NK-92 treated with Interleukin-12 subunit alpha and Interleukin-12 subunit beta, amount 100 ng/mL, for 24 hours (cell line): ENCODE results near the gene ATOSA.

Experiments used
- DNase-seq: peaks from one replicate; lab custom pipeline; 2025; lab: John Stamatoyannopoulos, UW

ATOSA gene

DNA sequence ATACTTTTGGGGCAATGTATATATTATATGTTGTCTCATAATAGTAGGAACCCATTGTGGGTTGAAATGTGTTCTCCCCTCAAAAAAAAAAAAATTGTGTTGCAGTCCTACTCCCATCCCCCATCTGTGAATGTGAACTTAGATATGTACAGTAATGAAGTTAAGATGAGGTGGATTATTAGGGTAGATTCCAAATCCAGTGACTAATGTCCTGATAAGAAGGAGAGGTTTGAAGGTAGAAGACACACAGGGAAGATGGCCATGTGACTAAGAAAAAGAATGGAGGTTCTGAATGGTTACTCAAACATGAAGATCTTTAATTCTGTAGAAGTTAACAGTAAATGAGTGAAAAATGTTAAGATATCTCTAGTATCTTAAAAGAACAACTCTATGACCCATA lies 3.0 kb upstream of the ATOSA start:
- DNase-seq, result no peak

DNA sequence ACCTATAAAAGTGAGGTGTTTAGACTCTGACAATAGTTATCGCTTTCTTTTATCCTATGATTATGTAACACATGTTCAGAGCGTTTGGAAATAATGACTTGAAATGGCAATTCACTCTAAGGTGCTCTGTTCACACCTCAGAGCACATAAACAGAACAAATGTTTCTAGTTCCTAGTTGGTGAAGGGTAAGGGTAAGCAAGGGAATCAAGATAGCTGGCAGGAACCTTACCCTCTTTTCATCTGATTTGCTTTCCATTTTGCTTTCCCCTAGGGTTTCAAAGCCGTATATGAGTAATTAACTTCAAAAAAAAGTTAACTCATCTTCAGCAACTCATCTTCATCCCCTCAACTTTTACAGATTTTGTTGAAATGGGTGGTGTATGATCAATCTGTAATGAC lies 2.3 kb upstream of the ATOSA start:
- no peak for DNase-seq

DNA sequence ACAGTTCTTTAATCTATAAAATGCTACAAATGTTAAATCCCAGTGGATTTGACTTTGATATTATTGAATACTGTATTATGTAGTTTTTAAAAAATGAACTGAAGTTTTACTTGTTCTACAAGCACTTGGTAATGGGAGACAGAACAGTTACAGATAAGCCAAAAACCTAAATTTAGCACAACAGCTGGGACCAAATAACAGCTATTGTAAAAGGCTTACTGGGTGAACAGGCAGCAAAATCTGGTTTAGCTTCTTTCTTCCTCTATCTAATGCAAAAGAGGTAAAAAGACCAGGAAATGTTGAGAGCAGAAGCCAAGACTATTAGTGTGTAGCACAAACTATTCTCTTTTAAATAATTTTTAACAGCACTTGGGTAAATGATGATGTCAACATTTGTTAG lies 1.6 kb upstream of the ATOSA start:
- DNase-seq, result no peak

DNA sequence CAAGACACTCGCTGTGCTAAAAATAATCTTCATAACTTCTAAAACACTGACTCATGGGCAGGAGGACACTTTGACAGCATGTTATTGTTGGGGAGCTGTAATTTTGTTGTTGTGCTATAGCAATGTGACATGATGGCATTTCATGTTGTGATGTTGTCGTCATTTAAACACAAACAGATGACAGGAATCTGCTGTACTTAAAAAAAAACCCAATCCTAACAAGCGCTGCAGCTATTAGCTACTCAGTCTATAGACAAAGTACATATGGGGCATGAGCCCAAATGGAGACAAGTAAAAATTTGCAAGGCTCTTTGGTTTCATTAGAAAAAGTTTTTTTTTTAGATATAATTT lies 828 bp upstream of the ATOSA start:
- no peak for DNase-seq

DNA sequence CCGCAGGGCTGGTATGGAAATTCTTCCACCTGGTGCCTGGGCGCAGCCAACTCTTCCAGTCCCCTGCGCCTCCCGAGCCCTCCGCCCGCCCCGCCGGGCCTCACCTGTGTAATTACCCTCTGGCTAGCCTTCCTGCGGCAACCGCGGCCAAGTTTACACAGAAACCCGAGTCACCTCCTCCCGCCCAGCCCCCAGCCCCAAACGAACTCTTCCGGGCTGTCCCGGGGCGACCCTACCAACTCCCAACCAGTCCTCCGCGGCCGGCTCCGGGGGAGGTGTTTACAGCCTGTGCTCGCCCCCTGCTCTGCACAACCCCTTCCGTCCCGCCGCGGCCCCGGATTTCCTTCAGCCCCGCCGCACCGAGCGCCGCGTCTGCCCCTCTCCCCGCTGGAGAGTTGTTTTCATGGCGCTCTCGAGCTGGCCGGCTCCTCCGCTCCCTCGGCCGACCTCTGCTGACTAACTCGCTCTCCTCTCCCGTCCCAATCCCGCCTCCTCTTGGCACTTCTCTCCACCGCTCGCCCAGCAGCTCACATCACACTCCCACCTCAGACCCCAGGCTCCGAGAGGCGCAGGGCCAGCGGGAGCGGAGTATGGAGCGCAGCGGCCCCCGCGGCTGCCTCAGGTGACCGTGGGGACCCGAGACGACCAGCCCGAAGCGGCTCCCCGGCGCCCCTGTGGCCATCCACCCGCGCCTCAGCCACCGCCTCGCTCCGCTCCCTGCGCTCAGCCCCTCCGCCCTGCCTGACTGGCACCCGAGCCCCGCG lies 538 bp downstream of the ATOSA start:
- DNase-seq, result peak; percentile 63

DNA sequence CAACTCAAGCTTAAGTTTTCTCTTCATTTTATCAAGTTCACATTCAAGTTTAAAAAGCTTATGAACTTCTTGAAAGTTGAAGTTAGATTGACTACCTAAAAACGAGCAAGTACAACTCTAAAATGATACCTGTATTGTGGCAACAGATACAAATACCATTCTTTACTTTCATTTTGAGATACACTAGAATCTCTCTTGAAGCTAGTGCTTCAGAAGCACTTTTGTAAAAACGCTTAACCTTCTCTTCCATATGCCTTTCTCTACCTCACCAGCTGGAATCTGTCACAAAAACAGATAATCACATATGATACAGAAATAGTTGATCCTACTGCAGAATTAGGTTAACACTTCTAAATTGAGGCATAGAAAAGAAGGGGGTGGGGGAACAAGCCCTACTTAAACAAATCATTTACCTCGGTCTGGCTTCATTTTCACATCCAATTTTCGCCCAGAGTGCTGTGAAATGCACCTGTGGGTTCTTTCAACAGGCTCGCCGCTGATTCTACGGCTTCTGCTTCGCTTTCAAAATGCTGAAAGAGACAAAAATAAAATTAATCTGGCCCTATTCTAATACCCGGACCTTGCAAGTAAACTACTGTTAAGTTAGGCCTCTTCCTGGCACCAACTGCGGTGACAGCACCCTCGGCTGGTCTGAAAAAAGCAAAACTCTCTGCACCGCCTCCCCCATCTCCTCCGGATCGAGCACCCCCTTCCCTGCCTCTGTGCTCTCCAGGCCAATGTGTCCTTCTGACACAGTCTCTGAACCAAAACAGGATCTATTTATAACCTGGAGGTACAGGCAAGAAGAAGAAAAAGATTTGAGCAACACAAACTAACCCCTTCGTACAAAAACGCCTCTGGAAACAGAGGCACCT lies 1.4 kb downstream of the ATOSA start:
- peak; percentile 59 for DNase-seq

DNA sequence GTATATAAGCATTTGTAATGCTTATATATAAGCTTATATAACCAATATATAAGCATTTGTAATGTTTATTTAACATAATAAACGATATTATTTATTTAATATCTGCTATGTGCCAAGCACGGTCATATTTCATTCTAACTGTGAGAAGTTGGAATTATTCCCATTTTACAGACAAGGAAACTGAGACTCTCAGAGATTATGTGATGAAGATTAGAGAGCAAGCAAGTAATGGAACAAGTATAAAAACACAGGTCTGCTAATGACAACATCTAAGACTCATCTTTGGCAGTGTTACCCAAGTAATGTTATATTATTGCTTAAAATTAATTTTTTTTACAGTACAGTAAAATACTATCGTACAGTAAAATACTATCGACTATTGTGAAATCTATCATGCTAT lies 4.4 kb downstream of the ATOSA start:
- DNase-seq, result no peak

DNA sequence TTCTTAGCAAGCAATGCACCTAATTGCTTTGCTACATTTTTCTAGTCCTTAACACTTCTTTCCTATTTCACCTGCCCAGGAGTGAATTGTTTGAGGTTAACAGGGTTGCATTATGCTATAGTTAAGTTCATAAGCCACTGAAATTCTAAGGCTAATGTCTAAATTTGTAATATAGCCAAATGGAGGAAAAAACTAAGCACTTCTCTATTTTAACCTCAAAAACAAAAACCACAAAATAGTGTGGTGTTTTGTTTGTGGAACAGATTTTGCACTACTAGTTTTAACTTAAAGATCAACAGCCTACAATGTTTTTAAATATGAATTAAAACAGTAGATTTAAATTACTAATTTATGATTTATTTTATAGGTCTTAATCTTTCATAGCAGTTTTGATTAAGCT lies 5.5 kb downstream of the ATOSA start:
- DNase-seq, result no peak

DNA sequence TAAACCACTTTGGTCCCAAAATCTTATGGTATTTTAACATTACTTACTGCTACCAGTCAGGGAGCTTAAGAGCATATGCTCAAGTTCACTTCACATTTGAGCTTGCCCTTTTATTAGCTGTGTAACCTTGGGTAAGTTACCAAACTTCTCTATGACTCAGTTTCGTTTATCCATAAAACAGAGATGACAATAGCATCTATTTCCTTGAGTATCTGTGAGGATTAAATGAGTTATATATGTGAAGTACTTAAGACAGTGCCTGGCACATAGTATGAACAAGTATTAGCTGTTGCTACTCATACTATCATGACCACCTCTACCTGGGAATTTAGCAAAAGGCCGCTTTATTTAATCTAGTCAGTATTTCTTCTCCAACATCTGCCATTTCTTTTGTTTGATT lies 5.9 kb downstream of the ATOSA start:
- no peak for DNase-seq

DNA sequence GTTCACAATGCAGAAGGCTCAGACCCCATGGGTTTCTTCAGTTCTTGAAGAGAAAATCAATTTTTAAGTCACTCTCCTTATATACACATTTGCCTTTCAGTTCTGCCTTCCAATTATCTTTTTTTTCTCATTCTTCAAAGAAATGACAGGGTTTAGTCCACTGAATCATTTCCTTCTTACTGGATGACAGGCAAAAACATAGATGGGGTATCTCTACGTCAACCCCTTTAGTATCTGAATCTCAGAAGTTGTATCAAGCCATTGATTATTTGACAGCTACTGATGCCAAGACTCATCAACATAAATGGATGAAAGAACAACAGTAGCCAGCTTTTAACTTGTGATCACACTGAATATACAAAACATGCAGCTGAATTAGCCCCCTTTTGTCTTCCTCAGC lies 6.5 kb downstream of the ATOSA start:
- no peak for DNase-seq

DNA sequence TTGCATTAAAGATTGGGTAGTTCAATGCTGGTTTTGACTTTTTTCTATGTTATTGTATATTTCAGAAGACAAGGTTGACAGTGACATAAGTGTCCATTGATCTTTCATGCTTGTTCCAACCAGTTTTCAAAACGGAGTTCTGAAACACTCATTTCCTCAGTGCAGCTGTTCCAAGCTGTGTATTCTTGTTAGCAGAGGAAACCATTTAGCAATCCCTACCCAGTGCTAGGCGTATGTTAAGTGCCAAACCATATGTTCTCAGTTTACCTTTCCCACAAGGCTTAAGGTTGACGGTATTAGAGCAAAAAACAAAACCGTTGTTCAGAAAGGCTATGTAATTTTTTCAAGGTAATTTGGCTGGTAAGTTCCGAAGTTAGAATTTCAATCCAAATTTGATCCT lies 9.1 kb downstream of the ATOSA start:
- no peak for DNase-seq

DNA sequence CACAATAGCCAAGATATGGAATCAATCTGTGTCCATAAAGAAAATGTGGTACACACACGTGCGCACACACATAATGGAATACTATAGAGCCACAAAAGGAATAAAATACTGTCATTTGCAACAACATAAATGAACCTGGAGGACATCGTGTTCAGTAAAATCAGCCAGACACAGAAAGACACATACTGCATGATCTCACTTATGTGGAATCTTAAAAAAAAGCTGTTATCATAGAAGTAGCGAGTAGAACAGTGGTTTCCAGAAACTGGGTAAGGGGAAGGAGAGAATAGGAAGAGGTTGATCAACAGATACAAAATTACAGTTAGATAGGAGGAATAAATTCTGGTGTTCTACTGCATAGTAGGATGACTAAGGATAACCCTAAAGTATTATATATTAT lies 11.1 kb downstream of the ATOSA start:
- no peak for DNase-seq

DNA sequence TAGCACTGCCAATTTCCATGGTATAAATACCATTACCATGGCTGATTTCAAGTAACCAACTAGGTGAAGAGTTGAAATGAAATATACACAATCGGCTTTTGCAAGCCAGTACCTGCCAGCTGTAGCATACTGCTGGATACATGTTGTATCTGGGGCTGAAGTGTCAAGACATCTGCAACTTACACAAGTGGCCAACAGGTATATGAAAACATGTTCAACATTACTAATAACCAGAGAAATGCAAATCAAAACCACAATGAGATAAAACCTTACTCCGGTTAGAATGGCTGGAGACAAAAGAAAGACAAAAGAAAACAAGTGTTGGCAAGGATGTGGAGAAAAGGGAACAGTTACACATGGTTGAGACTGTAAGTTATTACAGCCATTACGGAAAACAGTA lies 11.6 kb downstream of the ATOSA start:
- DNase-seq, result no peak

DNA sequence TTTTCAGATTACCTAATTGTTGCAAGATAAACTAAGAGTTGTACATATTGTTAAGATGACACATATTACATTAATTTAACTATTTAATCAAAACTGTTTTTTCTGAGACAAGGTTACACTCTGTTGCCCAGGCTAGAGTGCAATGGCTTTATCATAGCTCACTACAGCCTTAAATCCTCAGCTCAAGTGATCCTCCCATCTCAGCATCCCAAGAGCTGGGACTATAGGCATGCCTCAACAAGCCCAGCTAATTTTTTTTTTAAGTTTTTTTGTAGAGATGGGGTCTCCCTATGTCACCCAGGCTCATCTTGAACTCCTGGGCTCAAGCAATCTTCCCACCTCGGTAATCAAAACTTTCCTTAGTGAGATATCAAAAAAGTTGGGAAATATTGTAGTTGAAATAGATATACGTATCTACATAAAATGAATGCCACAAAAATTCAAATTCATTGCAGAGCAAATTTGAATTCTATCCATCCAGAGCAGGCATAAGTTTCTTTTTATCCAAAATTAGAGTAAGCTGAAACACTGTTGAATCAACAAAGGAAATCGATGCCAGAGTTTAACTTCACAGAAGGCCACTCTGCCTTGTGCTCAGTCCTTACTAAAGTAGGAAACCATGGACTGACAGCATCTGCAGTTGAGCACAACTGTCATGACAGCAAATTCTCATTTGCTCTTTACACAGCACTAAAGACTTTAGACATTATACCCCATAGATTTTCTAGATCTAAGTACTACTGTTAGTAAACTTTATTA lies 15.5 kb downstream of the ATOSA start:
- DNase-seq, result no peak

DNA sequence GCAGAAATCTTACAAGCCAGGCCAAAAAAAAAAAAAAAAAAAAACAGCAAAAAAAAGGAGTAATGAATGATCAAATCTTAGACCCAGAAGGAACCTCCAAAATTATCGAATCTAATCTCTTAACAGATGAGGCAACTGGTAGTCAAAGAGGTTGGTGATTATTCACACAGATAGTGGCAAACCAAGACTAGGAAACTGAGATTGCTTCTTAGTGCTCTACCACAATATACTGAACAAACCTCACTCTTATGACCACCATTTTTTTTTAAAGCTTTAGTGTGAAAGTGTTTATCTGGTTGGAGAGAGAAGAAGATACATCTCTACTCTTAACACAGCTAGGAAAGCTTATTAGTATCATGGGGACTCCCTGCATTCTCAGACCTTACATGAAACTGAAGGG lies 17.3 kb downstream of the ATOSA start:
- no peak for DNase-seq

DNA sequence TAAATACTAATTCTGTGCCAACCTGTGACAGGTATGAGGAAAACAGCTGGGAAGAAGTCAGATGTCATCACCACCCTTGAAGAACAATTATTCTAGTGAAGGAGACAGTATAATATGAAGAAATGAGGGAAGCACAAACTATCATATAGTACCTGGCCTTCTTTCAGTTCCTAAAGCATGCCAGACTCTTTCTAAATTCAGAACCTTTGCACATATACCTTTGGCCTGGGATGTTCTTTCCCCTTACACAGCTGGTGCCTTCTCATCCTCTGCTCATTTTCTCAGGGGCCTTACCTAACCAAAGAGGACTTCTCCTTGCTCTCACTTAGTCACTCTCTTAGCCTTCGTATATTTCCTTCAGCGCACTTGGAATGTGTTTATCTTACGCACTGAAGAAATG lies 19.0 kb downstream of the ATOSA start:
- no peak for DNase-seq

DNA sequence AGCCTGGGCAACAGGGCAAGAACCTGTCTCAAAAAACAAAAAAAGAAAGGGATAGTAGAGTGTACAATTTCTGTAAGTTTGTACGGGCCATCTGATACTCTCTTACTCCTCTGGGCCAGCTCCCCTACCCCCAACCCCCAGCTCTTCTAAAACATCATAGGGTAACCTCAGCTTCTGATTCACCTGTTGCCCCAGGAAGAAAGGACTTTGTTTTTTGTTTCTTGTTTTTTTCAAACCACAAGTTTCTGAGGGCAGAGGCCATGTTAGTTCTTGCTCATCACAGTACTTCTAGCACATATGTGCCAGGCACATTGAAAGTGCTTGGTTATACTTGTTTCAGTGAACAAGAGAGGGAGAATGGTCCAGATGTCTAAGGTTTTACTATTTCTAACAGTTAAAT lies 20.2 kb downstream of the ATOSA start:
- DNase-seq, result no peak

DNA sequence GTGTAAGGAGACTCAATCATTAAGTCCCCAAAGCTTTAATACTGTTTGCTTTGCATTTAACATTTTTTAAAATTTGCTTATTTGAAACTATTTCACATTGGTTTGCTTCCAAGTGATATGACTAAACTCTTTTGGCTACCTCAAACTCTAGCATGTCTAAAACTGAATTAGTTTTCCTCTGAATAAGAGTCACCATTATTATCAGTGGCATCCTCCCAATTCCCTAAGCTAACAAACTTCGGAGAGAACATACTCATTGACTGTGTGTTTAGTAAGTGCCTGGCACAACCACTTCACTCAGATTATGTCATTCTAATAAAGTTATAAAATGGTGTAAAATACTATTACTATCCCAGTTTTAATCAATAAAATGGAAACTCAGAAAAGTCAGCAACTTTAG lies 21.9 kb downstream of the ATOSA start:
- no peak for DNase-seq

DNA sequence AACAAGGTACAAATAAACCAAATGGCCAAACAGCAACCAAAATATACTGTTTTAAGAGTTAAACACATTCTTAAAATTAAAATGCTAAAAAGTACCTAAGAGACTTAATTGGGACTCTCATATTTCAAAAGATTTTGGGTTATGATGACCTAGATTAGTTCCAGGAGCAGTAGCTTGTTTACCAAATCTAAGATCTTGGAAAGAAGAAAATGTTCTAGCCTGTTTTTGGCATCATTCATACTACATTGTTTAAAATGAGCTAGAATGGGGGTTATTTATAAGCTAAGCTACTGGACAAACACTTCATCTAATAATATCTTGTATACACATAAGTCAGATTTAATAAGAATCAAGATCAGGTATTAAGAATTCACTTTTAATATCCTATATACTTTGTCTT lies 22.8 kb downstream of the ATOSA start:
- DNase-seq, result no peak

DNA sequence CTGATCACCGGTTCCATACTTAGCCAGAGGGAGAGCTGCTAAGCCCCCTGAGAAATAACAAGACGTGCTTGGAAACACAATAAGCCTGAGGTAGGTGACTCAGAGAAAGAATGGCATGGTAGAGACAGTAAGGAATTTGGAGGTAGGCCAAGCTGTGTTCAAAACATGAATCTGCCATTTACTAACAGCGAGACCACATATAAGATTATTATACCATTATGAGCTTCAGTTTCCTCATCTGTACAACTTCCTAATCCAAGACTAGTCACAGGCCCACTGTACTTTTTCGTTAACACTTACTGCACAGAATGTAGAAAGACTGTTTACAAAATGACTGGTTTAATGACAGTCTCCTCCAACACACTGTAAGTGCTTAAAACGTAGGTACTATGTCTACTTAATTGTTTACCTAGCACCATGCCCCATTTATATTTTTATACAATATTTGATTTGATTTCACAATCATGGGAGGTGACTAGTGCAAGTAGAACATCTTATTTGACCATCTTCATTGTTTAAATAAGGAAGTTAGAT lies 25.7 kb downstream of the ATOSA start:
- DNase-seq, result no peak

DNA sequence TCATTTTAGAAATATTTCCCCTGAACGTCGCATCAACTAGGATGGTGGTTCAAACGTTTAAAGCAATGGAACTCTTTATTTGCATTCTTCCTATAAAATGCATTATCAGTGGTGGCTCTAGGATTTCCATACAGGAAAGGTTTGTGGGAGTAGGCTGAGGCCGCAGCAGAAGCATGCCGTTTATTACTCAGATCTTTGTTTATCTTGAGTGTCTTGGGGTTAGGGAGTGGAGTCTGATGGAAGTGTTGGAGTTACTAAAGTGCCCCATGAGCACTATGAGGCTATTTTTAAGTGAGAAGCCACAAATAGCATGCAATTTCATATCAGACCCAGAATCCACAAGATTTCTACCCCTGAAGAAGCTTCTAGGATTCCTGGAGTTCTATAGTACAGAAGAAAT lies 26.2 kb downstream of the ATOSA start:
- DNase-seq, result no peak

DNA sequence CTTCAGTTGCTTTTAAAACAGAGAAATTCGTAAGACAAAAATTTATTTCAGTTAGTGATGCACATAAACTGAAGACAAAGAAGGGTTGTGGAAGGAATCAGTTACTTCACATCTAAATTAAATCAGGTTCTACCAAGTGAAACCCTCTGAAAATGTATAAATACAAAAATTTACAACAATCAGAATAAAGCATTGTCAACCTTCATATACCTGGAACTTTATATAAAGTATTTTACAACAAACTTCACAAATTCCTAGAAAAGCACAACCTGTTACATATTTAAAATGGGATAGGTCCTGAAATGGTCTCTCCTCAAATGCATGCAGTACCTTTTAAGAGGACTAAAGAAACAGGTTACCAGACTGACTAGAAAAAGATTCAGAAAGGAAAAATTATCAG lies 26.9 kb downstream of the ATOSA start:
- no peak for DNase-seq

DNA sequence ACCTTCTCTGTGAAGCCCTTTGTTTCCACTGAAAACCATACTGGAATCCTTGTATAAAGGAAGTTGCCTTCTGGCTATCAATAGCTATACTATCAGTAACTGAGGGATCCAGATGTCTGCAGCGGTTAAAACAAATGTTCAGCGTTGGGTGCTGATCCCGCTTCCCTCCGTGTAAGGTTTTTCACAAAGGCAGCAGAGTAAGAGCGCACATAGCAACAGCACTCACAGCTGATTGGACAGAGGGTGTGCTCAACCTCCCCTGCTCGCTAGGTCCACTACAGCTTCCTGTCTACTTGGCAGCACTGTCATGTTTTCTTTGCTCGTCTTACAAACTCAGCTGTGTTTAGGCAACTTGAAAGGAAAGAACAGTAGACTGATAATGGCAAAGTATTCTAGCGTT lies 27.3 kb downstream of the ATOSA start:
- no peak for DNase-seq
